Stimulated activated naive CD8-positive, alpha-beta T cell treated with anti-CD3 and anti-CD28 coated beads, Interleukin-15, Interleukin-2, amounts not matched to agents 100 ng/mL and 50 ng/mL, for 24 hours (primary cell): ENCODE measurements around the gene APOBEC3F.
A peak's percentile ranks its signal among the peaks of the same experiment; 100 is the strongest.
"Not testable (repeated sequence)": the region's sequence is repeated elsewhere in the genome, so short reads cannot be mapped to it uniquely, and the experiment has no call there.

Experiments
- H3K27ac Mint-ChIP-seq: one replicate; pipeline ENCODE4 v1.8.0; 2021; ENCODE audit warnings: mild to moderate bottlenecking, mixed read lengths
- H3K27me3 Mint-ChIP-seq: one replicate; pipeline ENCODE4 v1.8.0; 2021; ENCODE audit warnings: mixed read lengths
- H3K36me3 Mint-ChIP-seq: one replicate; pipeline ENCODE4 v1.8.0; 2021; ENCODE audit warnings: low read depth, mixed read lengths
- H3K4me1 Mint-ChIP-seq: one replicate; pipeline ENCODE4 v1.8.0; 2021; ENCODE audit warnings: low read depth, mixed read lengths
- H3K4me3 Mint-ChIP-seq: one replicate; pipeline ENCODE4 v1.8.0; 2021; ENCODE audit warnings: mild to moderate bottlenecking, mixed read lengths
- H3K9me3 Mint-ChIP-seq: one replicate; pipeline ENCODE4 v1.8.0; 2021; ENCODE audit warnings: mixed read lengths

The APOBEC3F gene

DNA sequence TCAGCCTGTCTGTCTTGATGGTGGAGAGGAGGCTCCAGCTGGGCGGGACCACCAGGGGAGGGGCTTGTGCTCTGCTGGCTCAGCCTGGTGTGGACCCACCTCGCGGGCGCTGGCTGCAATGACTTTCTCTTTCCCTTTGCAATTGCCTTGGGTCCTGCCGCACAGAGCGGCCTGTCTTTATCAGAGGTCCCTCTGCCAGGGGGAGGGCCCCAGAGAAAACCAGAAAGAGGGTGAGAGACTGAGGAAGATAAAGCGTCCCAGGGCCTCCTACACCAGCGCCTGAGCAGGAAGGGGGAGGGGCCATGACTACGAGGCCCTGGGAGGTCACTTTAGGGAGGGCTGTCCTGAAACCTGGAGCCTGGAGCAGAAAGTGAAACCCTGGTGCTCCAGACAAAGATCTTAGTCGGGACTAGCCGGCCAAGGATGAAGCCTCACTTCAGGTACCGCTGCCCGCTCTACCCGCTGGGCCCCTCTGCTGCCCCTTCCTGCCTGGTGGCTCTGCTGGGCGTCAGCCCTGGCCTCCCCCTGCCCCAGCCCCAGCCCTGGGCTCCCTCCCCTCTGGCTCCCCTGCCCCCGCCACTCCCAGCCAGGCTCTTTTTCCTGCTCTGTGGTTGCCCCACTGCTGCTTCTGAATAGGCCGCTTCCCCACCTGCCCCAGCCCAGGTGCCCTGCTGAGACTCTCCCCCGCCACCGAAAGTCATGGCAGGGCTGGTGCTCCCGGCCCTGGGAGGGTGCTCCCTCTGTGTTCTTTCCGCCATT lies at the start of gene APOBEC3F:
Gene APOBEC3F, plus strand, starts transcription at position 327 of the 759 bp plus-strand sequence. Its CDS starts 97 bp downstream, at position 424.
- Mint-ChIP-seq H3K27ac (peak within 1 kb of the TSS; percentile 91), H3K4me1 (peaks cover 55% of the 10 kb centered on the region), H3K36me3 (peaks cover 15% of the 10 kb centered on the region), H3K4me3 (peak within 1 kb of the TSS; percentile 94)
- H3K9me3 Mint-ChIP-seq, H3K27me3 Mint-ChIP-seq: not testable (repeated sequence)

DNA sequence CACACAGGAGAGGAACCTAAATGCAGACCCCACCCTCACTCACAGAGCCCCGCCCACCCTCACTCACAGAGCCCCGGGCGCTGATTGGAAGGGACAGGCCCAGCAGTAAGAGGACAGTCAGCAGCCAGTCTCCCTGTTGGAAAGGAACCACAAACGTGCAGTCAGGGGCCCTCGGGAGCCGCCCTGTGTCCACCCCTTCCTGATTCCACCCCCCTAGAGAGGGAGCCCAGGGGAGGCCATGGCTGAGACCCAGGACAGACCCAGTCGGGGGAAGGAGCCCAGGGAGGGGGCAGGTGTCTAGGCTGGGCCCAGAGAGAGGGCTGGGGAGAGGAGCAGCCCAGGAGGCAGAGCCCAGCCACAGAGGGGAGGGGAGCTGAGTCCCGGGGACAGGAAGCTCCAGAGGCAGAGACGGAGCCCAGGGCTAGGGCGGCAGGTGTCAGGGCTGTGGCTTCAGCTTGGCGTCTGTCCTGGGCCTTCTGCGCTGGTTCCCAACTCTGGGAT lies 47.7 kb upstream of the APOBEC3F start:
- not testable (repeated sequence) for H3K4me3 Mint-ChIP-seq, H3K9me3 Mint-ChIP-seq, H3K36me3 Mint-ChIP-seq, H3K4me1 Mint-ChIP-seq
- Mint-ChIP-seq H3K27ac (peak overlapping the region; percentile 5), H3K27me3 (peaks cover 18% of the 10 kb centered on the region)

DNA sequence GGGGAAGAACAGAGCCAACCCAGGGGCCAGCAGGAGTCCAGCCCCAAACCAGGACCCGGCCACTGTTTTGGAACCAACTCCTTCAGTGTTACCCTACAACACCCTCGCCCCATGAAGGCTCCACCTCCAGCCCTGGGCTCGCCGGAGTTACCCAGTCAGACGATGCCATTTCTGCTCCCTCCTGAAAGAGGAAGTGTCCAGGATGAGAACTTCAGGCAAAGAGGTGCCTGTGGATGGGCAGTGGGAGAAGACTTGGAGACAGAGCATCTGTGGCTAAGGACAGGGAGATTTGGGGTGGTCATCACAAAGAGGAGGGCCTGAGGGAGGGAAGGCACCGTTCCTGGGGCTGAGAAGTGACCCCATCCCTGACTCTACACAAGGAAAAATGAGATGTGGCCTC lies 44.6 kb upstream of the APOBEC3F start:
- H3K27me3 Mint-ChIP-seq = peaks cover 22% of the 10 kb centered on the region
- no peak overlapping the region for H3K27ac Mint-ChIP-seq
- no peaks in the 10 kb centered on the region for H3K9me3 Mint-ChIP-seq
- H3K36me3 Mint-ChIP-seq = no peaks in the 10 kb centered on the region
- H3K4me1 Mint-ChIP-seq = peaks cover 6% of the 10 kb centered on the region
- no peak overlapping the region for H3K4me3 Mint-ChIP-seq

DNA sequence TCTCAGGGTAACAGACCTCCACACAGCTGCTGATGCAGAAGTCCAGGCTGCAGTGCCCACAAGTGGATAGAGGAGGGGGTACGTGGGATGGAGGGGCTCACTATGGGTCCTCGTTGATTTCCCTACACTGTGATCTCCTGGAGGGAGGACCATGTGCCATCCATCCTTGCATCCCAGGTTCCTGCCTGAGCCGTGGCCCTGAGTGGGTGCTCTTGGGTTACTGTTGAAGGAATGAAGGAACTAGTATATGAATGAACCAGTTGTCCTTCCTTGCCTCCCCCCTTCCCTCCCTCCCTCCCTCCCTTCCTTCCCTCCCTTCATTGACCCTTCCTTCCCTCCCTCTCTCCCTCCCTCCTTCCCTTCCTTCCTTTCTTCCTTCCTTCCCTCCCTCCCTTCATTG lies 43.1 kb upstream of the APOBEC3F start:
- peaks cover 22% of the 10 kb centered on the region for H3K27me3 Mint-ChIP-seq
- H3K4me3 Mint-ChIP-seq = no peak overlapping the region
- H3K9me3 Mint-ChIP-seq = no peaks in the 10 kb centered on the region
- no peaks in the 10 kb centered on the region for H3K36me3 Mint-ChIP-seq
- peaks cover 6% of the 10 kb centered on the region for H3K4me1 Mint-ChIP-seq
- no peak overlapping the region for H3K27ac Mint-ChIP-seq

DNA sequence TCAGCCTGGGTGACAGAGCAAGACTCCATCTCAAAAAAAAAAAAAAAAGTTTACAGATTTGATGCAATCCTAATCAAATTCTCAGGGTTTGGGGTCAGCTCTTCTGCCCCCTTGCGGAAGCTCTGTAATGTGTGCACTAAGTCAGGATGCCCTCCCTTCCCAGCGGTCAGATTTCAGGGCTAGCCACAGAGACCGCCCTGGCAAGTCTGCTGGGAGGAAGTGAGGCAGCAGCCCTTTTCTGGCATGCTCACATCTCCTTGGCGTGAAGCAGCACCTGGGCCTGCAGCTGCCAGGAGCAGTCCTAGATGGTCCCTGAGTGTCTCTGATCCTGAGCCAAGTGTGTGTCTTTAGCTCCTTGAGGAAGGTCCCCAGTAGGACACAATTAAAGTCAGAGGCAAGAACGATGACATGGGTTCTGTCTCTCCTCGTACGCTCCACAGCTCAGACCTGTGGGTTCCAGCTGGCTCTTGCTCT lies 37.5 kb upstream of the APOBEC3F start:
- no peaks in the 10 kb centered on the region for H3K36me3 Mint-ChIP-seq
- H3K9me3 Mint-ChIP-seq = no peaks in the 10 kb centered on the region
- H3K4me3 Mint-ChIP-seq = no peak overlapping the region
- peaks cover under 1% of the 10 kb centered on the region for H3K27me3 Mint-ChIP-seq
- peaks cover 10% of the 10 kb centered on the region for H3K4me1 Mint-ChIP-seq
- no peak overlapping the region for H3K27ac Mint-ChIP-seq

DNA sequence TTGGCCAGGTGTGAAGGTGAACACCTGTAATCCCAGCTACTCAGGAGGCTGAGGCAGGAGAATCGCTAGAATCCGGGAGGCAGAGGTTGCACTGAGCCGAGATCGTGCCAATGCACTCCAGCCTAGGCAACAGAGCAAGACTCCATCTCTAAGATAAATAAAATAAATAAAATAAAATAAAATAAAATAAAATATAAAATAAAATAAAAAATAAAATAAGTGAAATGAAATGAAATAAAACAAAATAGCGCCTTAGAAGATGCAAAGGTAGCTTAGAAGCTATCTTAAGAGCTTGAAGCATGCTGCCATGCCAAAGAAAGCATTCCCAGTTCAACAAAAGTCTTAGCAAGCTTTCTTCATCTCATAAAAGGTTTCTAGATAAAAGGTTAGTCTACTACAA lies 33.5 kb upstream of the APOBEC3F start:
- Mint-ChIP-seq H3K27me3 (no peaks in the 10 kb centered on the region), H3K27ac (no peak overlapping the region), H3K36me3 (no peaks in the 10 kb centered on the region), H3K4me3 (no peak overlapping the region), H3K4me1 (peaks cover 10% of the 10 kb centered on the region), H3K9me3 (no peaks in the 10 kb centered on the region)

DNA sequence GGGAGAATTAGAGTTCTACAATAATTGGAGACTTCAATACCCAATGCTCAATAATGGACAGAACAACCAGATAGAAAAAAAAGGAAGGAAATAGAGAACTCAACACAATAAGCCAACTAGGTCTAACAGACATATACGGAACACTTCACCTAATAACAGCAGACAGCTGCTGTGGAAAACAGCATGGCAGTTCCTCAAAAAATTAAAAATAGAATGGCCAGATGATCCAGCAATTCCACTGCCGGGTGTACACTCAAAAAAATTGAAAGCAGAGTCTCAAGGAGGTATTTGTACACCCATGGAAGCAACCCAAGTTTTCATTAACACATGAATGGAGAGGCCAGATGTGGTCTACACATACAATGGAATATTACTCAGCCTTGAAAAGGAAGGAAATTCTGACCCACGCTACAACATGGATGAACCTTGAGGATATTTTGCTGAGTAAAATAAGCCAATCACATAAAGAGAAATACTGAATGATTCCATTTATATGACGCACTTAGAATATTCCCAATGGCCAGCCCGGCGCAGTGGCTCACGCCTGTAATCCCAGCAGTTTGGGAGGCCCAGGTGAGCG lies 32.3 kb upstream of the APOBEC3F start:
- not testable (repeated sequence) for H3K4me1 Mint-ChIP-seq, H3K4me3 Mint-ChIP-seq, H3K36me3 Mint-ChIP-seq, H3K27me3 Mint-ChIP-seq, H3K9me3 Mint-ChIP-seq, H3K27ac Mint-ChIP-seq

DNA sequence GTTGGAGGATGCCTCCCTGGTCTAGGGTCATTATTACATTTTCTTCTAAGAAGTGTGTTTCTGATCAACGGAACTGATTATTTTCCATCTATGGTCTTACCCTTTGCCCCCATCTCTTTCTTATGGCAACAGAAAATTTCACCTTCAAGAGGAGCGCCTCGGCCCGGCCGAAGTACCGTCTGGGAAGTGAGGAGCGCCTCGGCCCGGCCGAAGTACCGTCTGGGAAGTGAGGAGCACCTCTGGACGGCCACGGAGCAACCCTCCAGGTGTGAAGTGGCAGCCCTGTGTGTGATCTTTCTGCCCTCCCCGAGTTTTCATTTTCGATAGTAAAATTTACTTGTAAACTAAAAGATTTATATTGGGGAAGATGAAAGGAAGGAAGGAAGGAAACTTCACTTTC lies 29.7 kb upstream of the APOBEC3F start:
- H3K27ac Mint-ChIP-seq = no peak overlapping the region
- no peaks in the 10 kb centered on the region for H3K9me3 Mint-ChIP-seq
- H3K4me3 Mint-ChIP-seq = no peak overlapping the region
- peaks cover 16% of the 10 kb centered on the region for H3K4me1 Mint-ChIP-seq
- H3K27me3 Mint-ChIP-seq = no peaks in the 10 kb centered on the region
- no peaks in the 10 kb centered on the region for H3K36me3 Mint-ChIP-seq

DNA sequence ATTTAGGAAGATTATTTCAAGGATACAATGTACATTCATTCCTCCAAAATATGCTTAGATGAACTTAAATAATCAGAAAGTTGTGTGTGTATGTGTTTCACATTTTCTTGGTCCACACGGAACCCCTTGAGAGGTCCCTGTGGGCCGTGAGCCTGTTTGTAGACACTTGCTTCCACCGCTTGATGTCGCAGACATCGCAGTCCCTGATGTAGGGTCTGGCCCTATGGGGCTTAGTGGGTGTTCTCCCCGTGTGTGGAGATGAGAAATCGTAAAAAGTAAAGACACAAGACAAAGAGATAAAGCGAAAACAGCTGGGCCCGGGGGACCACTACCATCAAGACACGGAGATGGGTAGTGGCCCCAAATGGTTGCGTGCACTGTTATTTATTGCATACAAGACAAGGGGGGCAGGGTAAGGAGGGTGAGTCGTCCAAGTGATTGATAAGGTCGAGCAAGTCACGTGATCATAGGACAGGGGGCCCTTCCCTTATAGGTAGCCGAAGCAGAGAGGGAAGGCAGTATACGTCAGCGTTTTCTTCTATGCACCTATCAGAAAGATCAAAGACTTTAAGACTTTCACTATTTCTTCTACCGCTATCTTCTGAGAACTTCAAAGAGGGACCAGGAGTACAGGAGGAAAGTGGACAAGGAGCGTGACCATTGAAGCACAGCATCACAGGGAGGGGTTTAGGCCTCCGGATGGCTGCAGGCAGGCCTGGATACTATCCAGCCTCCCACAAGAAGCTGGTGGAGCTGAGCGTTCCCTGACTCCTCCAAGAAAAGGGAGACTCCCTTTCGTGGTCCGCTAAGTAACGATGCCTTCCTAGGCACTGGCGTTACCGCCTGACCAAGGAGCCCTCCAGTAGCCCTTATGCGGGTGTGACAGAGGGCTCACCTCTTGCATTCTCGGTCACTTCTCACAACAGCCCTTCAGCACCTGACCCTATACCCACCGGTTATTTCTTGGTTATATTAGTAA lies 27.8 kb upstream of the APOBEC3F start:
- H3K9me3 Mint-ChIP-seq = no peaks in the 10 kb centered on the region
- peak overlapping the region; percentile 17 for H3K4me3 Mint-ChIP-seq
- H3K27ac Mint-ChIP-seq = peak overlapping the region; percentile 32
- H3K4me1 Mint-ChIP-seq = peaks cover 24% of the 10 kb centered on the region
- H3K36me3 Mint-ChIP-seq = peaks cover 8% of the 10 kb centered on the region
- no peaks in the 10 kb centered on the region for H3K27me3 Mint-ChIP-seq

DNA sequence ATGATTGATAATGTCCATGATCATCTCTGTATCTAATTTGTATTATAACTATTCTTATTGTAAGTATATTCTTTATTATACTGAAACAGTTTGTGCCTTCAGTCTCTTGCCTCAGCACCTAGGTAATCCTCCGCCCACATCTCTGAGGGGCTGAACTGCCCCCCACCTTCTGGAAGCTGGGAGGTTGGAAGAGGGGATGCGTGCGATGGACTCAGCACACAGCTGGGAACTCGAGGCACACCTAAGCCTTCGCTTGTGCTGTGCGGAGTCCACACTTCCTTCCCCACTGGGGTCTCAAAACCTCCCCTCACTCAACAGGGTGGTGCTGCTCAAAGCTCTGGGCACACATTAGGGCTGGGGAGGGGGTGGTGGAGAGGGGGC lies 27.1 kb upstream of the APOBEC3F start:
- H3K36me3 Mint-ChIP-seq = peaks cover 13% of the 10 kb centered on the region
- peak overlapping the region; percentile 95 for H3K4me3 Mint-ChIP-seq
- H3K9me3 Mint-ChIP-seq, H3K27me3 Mint-ChIP-seq: not testable (repeated sequence)
- H3K4me1 Mint-ChIP-seq = peaks cover 28% of the 10 kb centered on the region
- H3K27ac Mint-ChIP-seq = peak overlapping the region; percentile 95

DNA sequence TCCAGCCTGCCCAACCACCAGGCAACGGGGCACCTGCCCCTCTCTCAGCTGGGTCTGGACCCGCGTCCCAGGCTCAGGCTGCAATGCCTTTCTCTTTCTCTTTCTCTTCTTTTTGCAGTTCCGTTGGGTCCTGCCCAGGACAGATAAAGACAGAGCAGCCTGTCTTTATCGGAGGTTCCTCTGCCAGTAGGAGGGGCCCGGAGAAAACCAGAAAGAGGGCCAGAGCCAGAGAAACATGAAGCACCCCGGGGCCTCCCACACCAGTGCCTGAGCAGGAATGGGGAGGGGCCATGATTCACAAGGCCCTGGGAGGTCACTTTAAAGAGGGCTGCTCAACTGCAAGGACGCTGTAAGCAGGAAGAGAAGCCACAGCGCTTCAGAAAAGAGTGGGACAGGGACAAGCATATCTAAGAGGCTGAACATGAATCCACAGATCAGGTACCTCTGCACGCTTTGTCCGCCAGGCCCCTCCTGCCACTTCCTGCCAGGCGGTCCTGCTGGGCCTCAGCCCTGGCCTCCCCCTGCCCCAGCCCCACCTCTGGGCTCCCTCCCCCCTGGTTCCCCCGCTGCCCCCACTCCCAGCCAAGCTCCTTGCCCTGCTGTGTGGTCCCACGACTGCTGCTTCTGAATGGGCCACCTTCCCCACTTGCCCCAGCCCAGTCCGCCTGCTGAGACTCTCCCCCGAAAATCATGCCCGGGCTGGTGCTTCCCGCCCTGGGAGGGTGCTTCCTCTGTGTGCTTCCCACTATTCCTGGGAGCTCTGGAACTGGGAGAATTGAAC lies 26.5 kb upstream of the APOBEC3F start, which contains the start of gene APOBEC3C:
Gene APOBEC3C, plus strand, starts transcription at position 316 of the 781 bp plus-strand sequence. Its CDS starts 106 bp downstream, at position 422.
- Mint-ChIP-seq H3K9me3 (no peaks in the 10 kb centered on the region), H3K4me1 (peaks cover 32% of the 10 kb centered on the region), H3K27ac (peak within 1 kb of the TSS; percentile 95), H3K27me3 (no peaks in the 10 kb centered on the region), H3K4me3 (peak within 1 kb of the TSS; percentile 95), H3K36me3 (peaks cover 17% of the 10 kb centered on the region)

DNA sequence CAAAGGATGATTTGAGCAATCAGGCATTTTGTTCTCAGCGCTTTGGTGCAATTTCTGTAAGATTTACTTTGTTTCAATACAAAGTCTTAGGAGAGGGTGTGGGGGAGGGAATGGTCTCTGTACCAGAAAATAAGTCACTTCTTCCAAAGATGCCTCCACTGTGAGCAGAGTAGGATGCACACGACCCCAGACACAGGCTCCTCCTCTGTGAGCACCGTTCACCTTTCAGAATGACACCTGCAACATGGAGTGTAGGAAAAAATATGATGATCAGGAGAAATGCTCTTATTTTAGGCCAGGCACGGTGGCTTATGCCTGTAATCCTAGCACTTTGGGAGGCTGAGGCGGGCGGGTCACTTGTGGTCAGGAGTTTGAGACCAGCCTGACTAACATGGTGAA lies 25.9 kb upstream of the APOBEC3F start:
- not testable (repeated sequence) for H3K27me3 Mint-ChIP-seq, H3K9me3 Mint-ChIP-seq
- peaks cover 20% of the 10 kb centered on the region for H3K36me3 Mint-ChIP-seq
- H3K4me1 Mint-ChIP-seq = peaks cover 35% of the 10 kb centered on the region
- H3K4me3 Mint-ChIP-seq = peak overlapping the region; percentile 95
- peak overlapping the region; percentile 95 for H3K27ac Mint-ChIP-seq

DNA sequence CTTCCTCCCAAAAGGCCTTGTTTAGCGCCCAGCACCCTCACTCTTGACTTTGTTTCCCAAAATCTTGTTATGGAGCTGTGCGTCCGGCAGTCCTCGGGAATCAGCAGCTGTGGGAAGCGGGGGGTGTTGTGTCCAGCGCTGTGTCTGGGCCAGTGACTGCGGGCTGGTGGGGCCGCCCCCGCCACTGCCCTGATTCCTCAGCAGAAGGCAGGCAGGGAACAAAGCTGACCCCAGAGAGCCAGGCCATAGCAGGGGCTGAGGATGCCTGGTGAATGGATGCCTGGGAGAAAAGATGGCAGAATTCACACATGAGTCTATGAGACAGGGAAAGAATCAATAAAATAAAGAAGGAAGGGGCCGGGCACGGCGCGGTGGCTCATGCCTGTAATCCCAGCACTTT lies 24.1 kb upstream of the APOBEC3F start:
- peaks cover 21% of the 10 kb centered on the region for H3K36me3 Mint-ChIP-seq
- H3K27ac Mint-ChIP-seq = peak overlapping the region; percentile 49
- peak overlapping the region; percentile 17 for H3K4me3 Mint-ChIP-seq
- H3K9me3 Mint-ChIP-seq = no peaks in the 10 kb centered on the region
- peaks cover 44% of the 10 kb centered on the region for H3K4me1 Mint-ChIP-seq
- H3K27me3 Mint-ChIP-seq = no peaks in the 10 kb centered on the region
